Activated T-helper 1 cell treated with anti-CD3 and anti-CD28 coated beads, Interleukin-12 subunit alpha, Interleukin-12 subunit beta, Interleukin-2, Interleukin-4 antibody, amounts not matched to agents 30 ng/mL and 10 ng/mL and 1 ng/mL, durations not matched to agents 14 hours and 24 hours and 36 hours (primary cell): Measurements from ENCODE around the gene EIF2B2. TPM values are rescaled to one million over a fixed set of nuclear protein-coding genes. Genes with fewer than 3 reads are reported as not detected.

Experiments
- DNase-seq: peaks from one replicate; pipeline ENCODE4 v3.0.0; 2021; ENCODE audit warnings: low spot score
- H3K27ac Mint-ChIP-seq: one replicate; pipeline ENCODE4 v1.8.0; 2021; ENCODE audit warnings: mild to moderate bottlenecking, mixed read lengths
- H3K27me3 Mint-ChIP-seq: one replicate; pipeline ENCODE4 v1.8.0; 2022; ENCODE audit warnings: mild to moderate bottlenecking, moderate library complexity, mixed read lengths; ENCODE audit not compliant: insufficient read depth
- H3K36me3 Mint-ChIP-seq: one replicate; pipeline ENCODE4 v1.8.0; 2021; ENCODE audit warnings: low read depth, mixed read lengths
- H3K4me1 Mint-ChIP-seq: one replicate; pipeline ENCODE4 v1.8.0; 2021; ENCODE audit warnings: low read depth, mixed read lengths
- H3K4me3 Mint-ChIP-seq: one replicate; pipeline ENCODE4 v1.8.0; 2021; ENCODE audit warnings: mild to moderate bottlenecking, moderate library complexity, mixed read lengths
- H3K9me3 Mint-ChIP-seq: one replicate; pipeline ENCODE4 v1.8.0; 2021; ENCODE audit warnings: mixed read lengths
- intact Hi-C: fragments of 100-400 bp; cut with micrococcal nuclease; formaldehyde crosslinking; loops from one replicate; pipeline ENCODE4 v1.15.1; 2024
- total RNA-seq: library from RNA; stranded (reverse); gene quantifications from 2 replicates; pipeline ENCODE4 v1.2.3, GENCODE V29; 2022

EIF2B2 gene
- total RNA-seq, 1 donor from 2014 or later = 54.3 TPM

DNA sequence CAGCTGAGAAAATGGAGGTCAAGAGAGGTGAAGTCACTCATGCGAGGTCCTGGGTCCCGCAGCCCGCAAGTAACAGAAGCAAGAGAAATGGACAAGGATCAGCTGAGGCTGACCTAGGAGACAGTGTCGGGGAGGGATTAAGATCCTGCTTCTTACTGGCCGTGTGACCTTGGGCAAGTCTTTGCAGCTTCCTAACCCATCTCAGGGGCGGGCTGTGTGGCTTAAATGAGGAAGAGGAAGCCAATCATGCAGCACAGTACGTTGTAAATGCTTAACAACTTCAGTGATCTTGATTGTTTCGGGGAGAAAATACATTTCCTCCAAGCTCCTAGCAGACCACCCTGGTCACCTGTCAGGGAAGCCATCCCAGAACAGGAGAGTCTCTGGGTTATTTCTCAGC, 40.2 kb upstream of the EIF2B2 start:
- no peak overlapping the region for H3K27ac Mint-ChIP-seq
- no peaks in the 10 kb centered on the region for H3K9me3 Mint-ChIP-seq

DNA sequence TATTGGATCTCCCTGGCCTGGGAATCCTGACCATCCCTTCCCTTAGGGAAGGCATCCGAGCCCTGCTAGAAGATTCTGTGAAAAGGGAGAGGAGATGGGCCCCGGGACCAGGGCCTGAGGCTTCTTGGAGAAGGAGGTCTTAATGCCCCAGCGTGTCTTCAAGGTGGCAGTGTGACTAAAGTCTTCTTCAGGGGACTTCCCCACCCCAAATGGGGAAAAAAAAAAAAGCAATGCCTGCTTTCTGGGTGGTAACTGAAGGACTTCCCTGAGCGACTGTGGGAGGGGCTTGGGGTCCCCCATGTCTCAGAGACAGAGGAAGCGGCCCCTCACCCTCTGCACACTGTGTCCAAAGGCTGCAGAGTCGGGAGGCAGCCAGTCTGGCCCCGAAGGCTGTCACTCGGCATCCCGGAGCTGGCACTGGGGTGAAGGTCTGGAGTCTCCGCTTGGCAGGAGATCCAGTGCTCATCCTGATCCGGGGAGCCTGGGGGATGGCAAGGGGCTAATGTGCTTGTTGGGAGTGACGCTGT, 39.5 kb upstream of the EIF2B2 start:
- H3K4me3 Mint-ChIP-seq = no peak overlapping the region
- no peak for DNase-seq
- H3K9me3 Mint-ChIP-seq = no peaks in the 10 kb centered on the region
- no peak overlapping the region for H3K27ac Mint-ChIP-seq
- H3K36me3 Mint-ChIP-seq = no peaks in the 10 kb centered on the region
- no peaks in the 10 kb centered on the region for H3K4me1 Mint-ChIP-seq
- H3K27me3 Mint-ChIP-seq = peaks cover 23% of the 10 kb centered on the region
- intact Hi-C loops = no loop called here

More for the DNA sequence above, 40.2 kb upstream of the EIF2B2 start:
- DNase-seq = no peak
- Mint-ChIP-seq H3K4me3 (no peak overlapping the region), H3K27me3 (peaks cover 28% of the 10 kb centered on the region), H3K36me3 (no peaks in the 10 kb centered on the region), H3K4me1 (no peaks in the 10 kb centered on the region)
- intact Hi-C loops = no loop called here

DNA sequence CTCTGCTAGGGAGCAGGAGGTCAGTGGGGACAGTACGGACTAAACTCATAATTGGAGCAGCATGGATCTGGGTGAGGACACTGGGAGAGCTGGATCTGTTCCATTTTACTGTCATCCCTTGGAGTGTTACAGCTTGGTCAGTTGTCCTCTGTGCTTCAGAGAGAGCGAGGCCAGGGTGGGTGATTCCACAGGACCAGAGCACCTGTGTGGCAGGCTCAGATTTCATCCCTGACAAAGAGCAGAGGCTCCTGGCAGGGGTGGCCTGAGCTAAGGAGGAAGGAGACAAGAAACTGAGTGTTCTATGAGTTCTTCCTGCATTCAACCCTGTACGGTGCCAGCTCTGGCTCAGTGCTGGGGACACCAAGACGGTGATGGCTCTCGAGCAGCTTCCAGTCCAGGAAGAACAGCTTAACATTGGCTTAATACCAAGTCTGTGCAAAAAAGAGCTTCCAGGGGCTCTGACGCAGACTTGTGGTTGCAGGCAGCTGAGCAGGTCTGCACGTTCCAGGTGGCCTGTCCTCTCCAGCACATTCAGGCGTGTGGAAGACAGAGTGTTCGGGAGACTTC, 38.9 kb upstream of the EIF2B2 start:
- Mint-ChIP-seq H3K27ac (no peak overlapping the region), H3K36me3 (no peaks in the 10 kb centered on the region), H3K9me3 (no peaks in the 10 kb centered on the region), H3K27me3 (peaks cover 24% of the 10 kb centered on the region), H3K4me1 (no peaks in the 10 kb centered on the region), H3K4me3 (no peak overlapping the region)
- intact Hi-C loops = no loop called here
- DNase-seq = no peak

DNA sequence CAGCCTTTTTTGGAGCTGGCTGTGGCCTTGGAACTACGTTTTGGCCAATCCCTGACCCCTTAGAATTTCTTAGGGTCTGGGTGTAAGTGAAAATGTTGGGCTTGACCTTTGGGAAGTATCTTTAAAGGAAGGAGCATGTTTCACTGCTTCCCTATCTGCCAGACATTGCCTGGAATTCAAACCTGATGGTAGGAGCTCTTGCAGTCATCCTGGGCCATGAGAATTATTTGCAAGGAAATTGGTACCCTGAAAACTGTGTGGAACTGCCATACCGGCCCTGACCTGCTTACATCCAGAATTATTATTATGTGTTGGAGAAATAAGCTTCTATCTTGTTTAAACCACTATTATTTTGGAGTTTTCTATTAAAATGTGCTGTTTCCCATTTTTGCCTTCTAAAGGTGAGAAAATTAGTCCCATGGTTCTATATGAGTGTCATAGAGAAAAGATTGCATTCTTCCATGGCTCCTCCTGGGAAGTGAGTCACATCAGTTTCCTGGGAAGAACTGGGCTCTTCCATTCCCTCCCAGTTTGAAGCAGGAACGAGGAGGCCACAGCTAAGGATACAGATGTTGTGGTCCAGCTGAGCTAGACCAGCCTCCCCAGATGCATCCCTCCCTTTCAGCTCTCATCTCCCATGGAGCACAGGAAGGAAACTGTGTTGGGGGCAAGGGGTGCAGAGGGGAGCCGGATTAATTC, 37.8 kb upstream of the EIF2B2 start:
- Mint-ChIP-seq H3K27me3 (peaks cover 33% of the 10 kb centered on the region), H3K4me1 (no peaks in the 10 kb centered on the region), H3K9me3 (no peaks in the 10 kb centered on the region), H3K36me3 (no peaks in the 10 kb centered on the region), H3K4me3 (no peak overlapping the region), H3K27ac (no peak overlapping the region)
- intact Hi-C loops = no loop called here
- no peak for DNase-seq

DNA sequence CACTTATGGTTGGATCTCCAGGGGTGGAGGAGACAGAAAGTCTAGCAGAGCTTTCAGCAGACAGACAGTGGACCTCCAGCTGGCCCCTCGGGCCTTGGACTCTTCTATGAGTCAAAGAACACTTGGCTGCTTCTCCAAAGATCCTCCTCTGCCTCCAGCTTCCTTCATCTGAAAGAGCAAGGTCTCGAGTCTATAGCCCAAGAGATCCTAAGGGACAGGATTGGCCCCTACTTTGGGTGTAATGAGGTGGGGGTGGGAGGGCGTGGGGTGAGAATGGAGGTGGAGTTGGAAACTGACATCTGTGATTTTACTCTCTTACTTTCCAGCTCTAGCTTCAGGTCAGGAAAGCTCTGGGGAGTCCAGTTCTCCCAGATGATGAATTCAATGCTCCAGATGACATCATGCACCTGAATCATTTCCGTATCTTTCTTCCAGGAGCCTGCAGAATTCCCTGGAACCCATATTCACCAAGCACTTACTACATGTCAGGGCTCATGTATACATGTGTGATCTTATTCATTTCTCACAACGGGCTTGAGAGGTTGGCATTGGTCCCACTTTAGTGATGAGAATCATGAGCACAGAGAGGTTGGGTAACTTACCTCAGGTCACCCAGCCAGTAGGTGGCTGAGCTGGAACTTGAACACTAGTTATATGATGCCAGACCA, 37.1 kb upstream of the EIF2B2 start:
- H3K27ac Mint-ChIP-seq = no peak overlapping the region
- no peaks in the 10 kb centered on the region for H3K9me3 Mint-ChIP-seq
- H3K4me1 Mint-ChIP-seq = no peaks in the 10 kb centered on the region
- intact Hi-C loops = no loop called here
- peaks cover 31% of the 10 kb centered on the region for H3K27me3 Mint-ChIP-seq
- no peak overlapping the region for H3K4me3 Mint-ChIP-seq
- DNase-seq = no peak
- no peaks in the 10 kb centered on the region for H3K36me3 Mint-ChIP-seq

DNA sequence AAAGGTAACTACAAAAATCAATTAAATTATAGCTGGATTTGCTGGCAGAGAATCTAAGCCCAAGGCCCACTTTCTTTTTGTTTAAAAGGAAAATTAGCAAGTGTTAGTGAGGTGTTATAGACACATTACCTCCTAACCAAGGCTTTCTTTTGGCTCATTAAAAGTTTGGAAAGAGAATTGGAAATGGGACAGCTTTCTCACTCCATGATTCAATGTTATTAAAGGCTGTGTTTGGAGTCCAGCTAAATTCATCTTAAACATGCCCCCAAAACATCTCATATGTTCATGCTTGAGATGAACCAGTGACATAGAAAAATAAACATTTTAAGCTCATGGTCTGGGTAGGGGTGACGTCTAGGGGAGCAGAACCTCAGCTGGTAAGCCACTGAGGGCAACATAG, 33.9 kb upstream of the EIF2B2 start:
- no peak for DNase-seq
- H3K36me3 Mint-ChIP-seq = no peaks in the 10 kb centered on the region
- H3K27ac Mint-ChIP-seq = no peak overlapping the region
- intact Hi-C loops = no loop called here
- H3K27me3 Mint-ChIP-seq = peaks cover 23% of the 10 kb centered on the region
- H3K4me3 Mint-ChIP-seq = no peak overlapping the region
- no peaks in the 10 kb centered on the region for H3K4me1 Mint-ChIP-seq
- H3K9me3 Mint-ChIP-seq = no peaks in the 10 kb centered on the region

DNA sequence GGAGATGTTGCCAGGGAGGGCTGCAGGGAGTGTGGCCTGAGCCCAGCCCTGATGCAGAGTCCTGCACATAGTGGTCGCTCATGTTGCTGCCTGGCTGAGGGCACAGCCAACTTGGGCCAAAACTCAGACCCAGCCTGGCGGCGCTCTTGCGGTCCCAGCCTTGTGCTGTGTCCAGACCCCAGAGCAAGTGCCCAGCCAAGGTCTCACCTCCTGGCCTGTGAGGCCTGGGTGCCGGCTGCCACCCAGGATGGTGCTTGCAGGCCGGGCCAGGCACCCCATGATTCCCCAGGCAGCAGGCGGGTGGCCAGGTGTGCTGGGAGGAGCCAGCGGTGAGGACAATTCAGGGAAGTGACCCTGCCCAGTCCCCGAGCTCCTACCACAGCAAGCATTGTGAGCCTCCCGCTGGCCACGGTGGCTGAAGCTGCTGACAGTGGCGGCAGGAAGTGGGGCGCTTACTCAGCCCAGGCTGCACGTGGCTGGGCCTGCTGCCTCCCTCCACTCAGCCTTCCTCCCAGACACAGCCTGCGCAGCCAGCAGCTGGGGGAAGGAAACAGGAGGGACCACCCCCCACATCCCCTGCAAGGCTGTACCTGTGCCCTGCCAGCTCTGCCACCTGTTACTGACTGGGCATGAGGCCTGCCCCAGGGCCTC, 29.6 kb upstream of the EIF2B2 start:
- Mint-ChIP-seq H3K27ac (no peak overlapping the region), H3K27me3 (peaks cover 16% of the 10 kb centered on the region), H3K4me3 (no peak overlapping the region), H3K36me3 (no peaks in the 10 kb centered on the region), H3K4me1 (no peaks in the 10 kb centered on the region), H3K9me3 (no peaks in the 10 kb centered on the region)
- DNase-seq = peak; percentile 12
- intact Hi-C loops = no loop called here

DNA sequence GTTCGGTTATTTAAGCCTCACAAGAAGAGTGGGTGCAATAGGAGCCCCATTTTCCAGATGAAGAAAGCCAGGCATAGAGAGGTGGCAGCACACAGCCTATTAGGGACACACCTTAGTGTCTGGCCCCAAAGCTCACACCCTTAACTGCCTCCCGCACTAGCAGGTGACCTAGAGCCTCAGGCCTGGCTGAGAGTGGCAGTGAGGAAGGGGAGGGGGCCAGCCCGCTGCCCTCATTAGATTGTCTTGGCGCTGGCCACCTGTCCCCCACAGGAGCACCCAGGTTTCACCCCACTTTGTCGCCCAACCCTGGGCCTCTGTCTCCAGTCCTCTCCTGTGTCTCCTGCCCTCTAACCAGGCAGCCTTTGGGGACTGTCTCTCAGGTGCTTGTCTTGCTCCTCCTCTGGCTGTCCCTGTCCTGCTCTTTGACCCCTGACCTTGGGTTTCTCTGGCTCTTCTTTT, 28.8 kb upstream of the EIF2B2 start:
- H3K4me1 Mint-ChIP-seq = no peaks in the 10 kb centered on the region
- no peaks in the 10 kb centered on the region for H3K36me3 Mint-ChIP-seq
- no peak overlapping the region for H3K27ac Mint-ChIP-seq
- no peak for DNase-seq
- intact Hi-C loops = no loop called here
- no peaks in the 10 kb centered on the region for H3K9me3 Mint-ChIP-seq
- H3K27me3 Mint-ChIP-seq = peaks cover 10% of the 10 kb centered on the region
- no peak overlapping the region for H3K4me3 Mint-ChIP-seq

DNA sequence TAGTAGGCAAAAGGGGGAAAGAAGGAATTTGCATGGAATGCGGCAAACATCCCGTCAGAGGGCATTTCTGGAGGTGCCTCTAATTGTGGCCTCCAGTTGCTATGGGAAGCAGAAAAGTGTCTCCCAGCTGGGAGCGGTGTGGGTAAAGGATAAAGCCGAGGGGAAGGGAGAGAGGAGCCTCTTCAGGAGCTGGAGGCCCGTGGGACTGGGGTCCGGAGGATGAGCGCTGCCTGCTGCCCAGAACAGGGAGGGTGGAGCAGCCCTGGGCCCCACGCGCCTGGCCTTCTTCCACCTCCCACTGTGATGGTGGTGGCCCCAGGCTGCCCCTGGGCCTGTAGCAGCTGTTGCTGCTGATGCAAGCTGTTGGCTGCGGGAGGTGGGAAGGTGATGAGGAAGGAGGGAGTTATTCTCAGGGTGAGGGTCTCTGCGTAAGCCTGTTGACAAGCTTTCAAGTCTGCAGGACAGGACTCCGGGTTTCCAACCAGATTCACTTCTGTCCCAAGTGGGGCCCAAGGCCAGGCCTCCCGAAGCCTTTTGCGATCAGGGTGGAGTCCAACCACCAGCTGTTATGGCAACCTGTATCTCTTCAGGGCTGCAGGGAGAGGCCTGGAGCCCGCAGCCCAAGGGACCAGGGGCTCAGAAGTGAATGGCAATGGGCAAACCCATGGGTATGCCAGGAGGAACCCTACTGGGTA, 28.2 kb upstream of the EIF2B2 start:
- no peak overlapping the region for H3K4me3 Mint-ChIP-seq
- DNase-seq = no peak
- H3K4me1 Mint-ChIP-seq = no peaks in the 10 kb centered on the region
- peaks cover 5% of the 10 kb centered on the region for H3K27me3 Mint-ChIP-seq
- H3K27ac Mint-ChIP-seq = no peak overlapping the region
- no peaks in the 10 kb centered on the region for H3K36me3 Mint-ChIP-seq
- intact Hi-C loops = no loop called here
- H3K9me3 Mint-ChIP-seq = no peaks in the 10 kb centered on the region

DNA sequence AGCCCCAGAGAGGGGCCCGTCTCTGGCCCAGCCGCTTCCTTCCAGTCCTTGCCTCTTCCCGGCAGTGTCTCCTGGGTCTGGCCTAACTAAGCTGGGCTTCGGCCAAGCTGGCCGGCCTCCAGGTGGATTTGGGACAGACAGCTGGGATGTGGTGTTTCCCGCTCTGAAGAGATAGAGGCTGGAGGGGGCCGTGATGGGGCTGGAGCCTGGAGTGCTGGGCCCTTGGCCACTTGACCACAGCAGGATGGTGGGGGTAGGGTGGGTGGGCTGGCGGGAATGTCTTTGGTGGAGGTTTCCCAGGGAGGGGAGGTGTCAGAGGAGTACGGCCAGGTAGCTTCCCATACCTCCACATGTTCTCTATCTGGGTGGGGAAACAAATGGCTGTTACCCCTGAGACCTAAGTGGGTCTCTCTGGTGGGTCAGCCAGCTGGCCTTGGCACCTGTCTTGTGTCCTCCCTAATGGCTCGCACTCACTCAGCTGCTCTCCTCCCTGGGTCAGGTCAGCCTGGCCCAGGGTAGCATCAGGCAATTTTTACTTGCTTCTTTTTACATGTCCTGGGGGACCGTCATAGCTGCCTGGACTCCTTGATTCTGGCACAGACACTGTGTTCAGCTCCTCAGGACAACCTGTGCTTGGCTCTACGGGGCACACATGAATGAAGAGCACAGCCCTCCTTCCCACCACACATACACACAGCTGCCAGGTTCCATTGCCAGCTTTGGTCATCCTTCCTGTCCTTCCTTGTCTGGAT, 27.5 kb upstream of the EIF2B2 start:
- Mint-ChIP-seq H3K27me3 (peaks cover 1% of the 10 kb centered on the region), H3K9me3 (no peaks in the 10 kb centered on the region), H3K4me1 (no peaks in the 10 kb centered on the region), H3K27ac (no peak overlapping the region), H3K4me3 (no peak overlapping the region), H3K36me3 (no peaks in the 10 kb centered on the region)
- DNase-seq = no peak
- intact Hi-C loops = no loop called here

DNA sequence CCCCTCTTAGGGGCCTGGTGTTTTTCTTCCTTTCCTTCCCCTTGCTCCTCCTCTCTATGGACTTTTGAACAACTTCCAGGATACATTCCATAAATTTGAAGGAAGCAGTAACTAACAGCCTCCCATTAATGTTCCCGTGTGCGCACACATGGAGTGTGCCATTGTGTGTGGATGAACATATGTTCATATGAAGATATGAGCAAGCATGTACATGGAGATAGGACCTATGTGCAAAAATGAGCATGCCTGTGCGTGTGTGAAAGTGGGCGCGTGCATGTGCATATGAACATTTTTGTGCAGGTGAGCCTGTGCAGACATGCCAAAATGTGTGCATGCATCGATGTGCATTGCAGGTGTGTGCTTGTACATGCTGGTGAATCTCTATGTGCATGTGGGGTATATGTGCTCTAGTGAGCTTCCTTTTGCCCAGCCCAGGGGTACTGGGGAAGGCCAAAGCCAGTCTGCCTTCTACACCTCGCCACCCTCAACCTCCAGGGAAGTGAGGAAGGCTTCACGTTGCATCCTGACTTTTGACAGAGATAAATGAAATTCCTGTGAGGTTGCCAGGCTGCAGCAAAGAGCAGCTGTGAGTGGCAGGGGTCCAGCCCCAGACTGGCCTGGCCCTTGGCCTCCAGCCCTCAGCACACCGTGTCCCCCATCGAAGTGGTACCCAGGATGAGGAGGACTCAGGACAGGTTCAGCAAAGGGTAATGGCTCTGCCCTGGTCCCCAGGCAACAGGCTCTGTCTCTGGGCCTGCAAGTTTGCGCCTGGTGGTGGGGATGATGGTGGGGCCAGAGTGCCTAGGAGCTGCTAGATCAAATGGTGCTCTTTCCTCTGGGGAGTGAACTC, 26.2 kb upstream of the EIF2B2 start:
- H3K4me1 Mint-ChIP-seq = no peaks in the 10 kb centered on the region
- H3K27ac Mint-ChIP-seq = no peak overlapping the region
- intact Hi-C loops = no loop called here
- no peaks in the 10 kb centered on the region for H3K27me3 Mint-ChIP-seq
- H3K36me3 Mint-ChIP-seq = no peaks in the 10 kb centered on the region
- no peak for DNase-seq
- no peaks in the 10 kb centered on the region for H3K9me3 Mint-ChIP-seq
- no peak overlapping the region for H3K4me3 Mint-ChIP-seq
